ACHN (cell line): Measurements from ENCODE around the gene PPP1R12A.
"Not testable (repeated sequence)": the region's sequence is repeated elsewhere in the genome, so short reads cannot be mapped to it uniquely, and the experiment has no call there.

Source experiments
- DNase-seq: peaks from one replicate; pipeline ENCODE4 v3.0.0-alpha.2; 2015
- in situ Hi-C: cut with HindIII; loops from 2 replicates; pipeline ENCODE4 v1.10.0; 2017; ENCODE audit warnings: low sequenced_read_pairs, low pct_ligation_motif_present, low pct_unique_long_range_greater_than_20kb

The PPP1R12A gene

GRCh38 chr12:79822475-79822874 lies 112.4 kb downstream of the PPP1R12A start:
- DNase-seq, result no peak
- in situ Hi-C loops, result no loop called here

- in situ Hi-C loops, result no loop called here
Observed at GRCh38 chr12:79818856-79819255, 116.0 kb downstream of the PPP1R12A start.

GRCh38 chr12:79784366-79785065 lies 150.4 kb downstream of the PPP1R12A start:
- peak; percentile 28 for DNase-seq

More at GRCh38 chr12:79818856-79819255, 116.0 kb downstream of the PPP1R12A start:
- no peak for DNase-seq

GRCh38 chr12:79782172-79782900 lies 152.6 kb downstream of the PPP1R12A start:
- peak; percentile 38 for DNase-seq

More at GRCh38 chr12:79784366-79785065, 150.4 kb downstream of the PPP1R12A start:
- in situ Hi-C loops, result not testable (repeated sequence)

GRCh38 chr12:79778802-79779448 lies 156.0 kb downstream of the PPP1R12A start:
- no peak for DNase-seq
- in situ Hi-C loops, result no loop called here

More at GRCh38 chr12:79782172-79782900, 152.6 kb downstream of the PPP1R12A start:
- in situ Hi-C loops, result no loop called here

GRCh38 chr12:79776111-79776510 lies 158.8 kb downstream of the PPP1R12A start:
- DNase-seq, result peak; percentile 31
- in situ Hi-C loops, result no loop called here

GRCh38 chr12:79775355-79776027 lies 159.4 kb downstream of the PPP1R12A start:
- DNase-seq, result no peak
- in situ Hi-C loops, result no loop called here

- in situ Hi-C loops, result no loop called here
Observed at GRCh38 chr12:79773896-79774295, 161.0 kb downstream of the PPP1R12A start.

GRCh38 chr12:79769860-79770485 lies 164.9 kb downstream of the PPP1R12A start:
- no peak for DNase-seq
- in situ Hi-C loops, result no loop called here

More at GRCh38 chr12:79773896-79774295, 161.0 kb downstream of the PPP1R12A start:
- no peak for DNase-seq

GRCh38 chr12:79769189-79769859 lies 165.6 kb downstream of the PPP1R12A start:
- no peak for DNase-seq
- in situ Hi-C loops, result no loop called here

GRCh38 chr12:79766705-79767464 lies 168.0 kb downstream of the PPP1R12A start:
- no peak for DNase-seq
- in situ Hi-C loops, result no loop called here

- in situ Hi-C loops, result no loop called here
- no peak for DNase-seq
Observed at GRCh38 chr12:79765157-79765556, 169.7 kb downstream of the PPP1R12A start.

- DNase-seq, result no peak
Observed at GRCh38 chr12:79764641-79765040, 170.3 kb downstream of the PPP1R12A start.

GRCh38 chr12:79763766-79764452 lies 171.0 kb downstream of the PPP1R12A start:
- DNase-seq, result no peak
- in situ Hi-C loops, result no loop called here

More at GRCh38 chr12:79764641-79765040, 170.3 kb downstream of the PPP1R12A start:
- in situ Hi-C loops, result no loop called here

- DNase-seq, result no peak
- in situ Hi-C loops, result no loop called here
Observed at GRCh38 chr12:79761341-79761740, 173.6 kb downstream of the PPP1R12A start.

GRCh38 chr12:79747274-79747673 lies 187.6 kb downstream of the PPP1R12A start:
- in situ Hi-C loops, result no loop called here
- no peak for DNase-seq
